ENCODE measurements around the gene UBAP1. TPM values are rescaled to one million over a fixed set of nuclear protein-coding genes. Genes with fewer than 3 reads are reported as not detected.
"Not testable (repeated sequence)": the region's sequence is repeated elsewhere in the genome, so short reads cannot be mapped to it uniquely, and the experiment has no call there.

The UBAP1 gene
- total RNA-seq, 8 experiments from 2014 or later: 18.6 to 52.2 (median 31.7) TPM

GRCh38 chr9:34190996-34191892, 12.4 kb downstream of the UBAP1 start:
- Histone ChIP-seq H3K27ac (no peak overlapping the region), H3K4me1 (replicated peaks in 1 of 2) (peaks cover 0 to 10% of the 10 kb centered on the region in 2 donors), H3K4me3 (no peak overlapping the region)
- 7 to 90% (median 66%) methylated on average over 3 to 5 of the region's 5 CpGs for WGBS, 10 experiments
- peak in 3 of 8 experiments; percentile 25 to 54 (median 50) for ATAC-seq (replicated peaks in 6 of 8)
- in situ Hi-C loops (cut with MboI; ENCODE audit: low pct_unique_long_range_greater_than_20kb in 2 of 9, low sequenced_read_pairs in 9 of 9, unreplicated experiment in 9 of 9): no loop called here

- H3K4me1 ChIP-seq (replicated peaks in 1 of 2): peaks cover 0 to 6% of the 10 kb centered on the region in 2 donors
- no peak overlapping the region for H3K4me3 ChIP-seq
- WGBS, 10 experiments: 14 to 93% (median 86%) methylated on average over 1 of the region's 1 CpG
- H3K27ac ChIP-seq: no peak overlapping the region
- in situ Hi-C loops (cut with MboI; ENCODE audit: low pct_unique_long_range_greater_than_20kb in 2 of 9, low sequenced_read_pairs in 9 of 9, unreplicated experiment in 9 of 9): no loop called here
- no peak for ATAC-seq (replicated peaks in 6 of 8)
These were observed 16.3 kb downstream of the UBAP1 start for GRCh38 chr9:34195143-34195542.

- H3K4me3 ChIP-seq; in situ Hi-C loops (cut with MboI; ENCODE audit: low pct_unique_long_range_greater_than_20kb in 2 of 9, low sequenced_read_pairs in 9 of 9, unreplicated experiment in 9 of 9); H3K27ac ChIP-seq; ATAC-seq (replicated peaks in 6 of 8); H3K4me1 ChIP-seq (replicated peaks in 1 of 2): not testable (repeated sequence)
- WGBS, 10 experiments: 85 to 100% (median 100%) methylated on average over 1 to 4 of the region's 4 CpGs; no CpG with 5 or more reads in 1 of the 10 experiments
These were observed 18.4 kb downstream of the UBAP1 start for GRCh38 chr9:34197286-34197685.

GRCh38 chr9:34197756-34198711, 19.2 kb downstream of the UBAP1 start:
- WGBS, 10 experiments: 67 to 100% (median 82%) methylated on average over 1 to 5 of the region's 6 CpGs; no CpG with 5 or more reads in 5 of the 10 experiments
- peak in 6 of 8 experiments; percentile 9 to 93 (median 50) for ATAC-seq (replicated peaks in 6 of 8)
- H3K27ac ChIP-seq: no peak overlapping the region

GRCh38 chr9:34200092-34200491, 21.2 kb downstream of the UBAP1 start:
- 74 to 100% (median 100%) methylated on average over 1 to 2 of the region's 2 CpGs; no CpG with 5 or more reads in 1 of the 10 experiments for WGBS, 10 experiments
- no peak overlapping the region for H3K27ac ChIP-seq
- no peaks in the 10 kb centered on the region for H3K4me1 ChIP-seq (replicated peaks in 1 of 2)
- no peak overlapping the region for H3K4me3 ChIP-seq
- no peak for ATAC-seq (replicated peaks in 6 of 8)
- in situ Hi-C loops (cut with MboI; ENCODE audit: low pct_unique_long_range_greater_than_20kb in 2 of 9, low sequenced_read_pairs in 9 of 9, unreplicated experiment in 9 of 9): no loop called here

More at GRCh38 chr9:34197756-34198711, 19.2 kb downstream of the UBAP1 start:
- in situ Hi-C loops (cut with MboI; ENCODE audit: low pct_unique_long_range_greater_than_20kb in 2 of 9, low sequenced_read_pairs in 9 of 9, unreplicated experiment in 9 of 9): no loop called here
- no peaks in the 10 kb centered on the region for H3K4me1 ChIP-seq (replicated peaks in 1 of 2)
- no peak overlapping the region for H3K4me3 ChIP-seq

GRCh38 chr9:34203275-34203991, 24.6 kb downstream of the UBAP1 start:
- Histone ChIP-seq H3K4me3 (no peak overlapping the region), H3K4me1 (replicated peaks in 1 of 2) (no peaks in the 10 kb centered on the region), H3K27ac (no peak overlapping the region)
- 6 to 100% (median 69%) methylated on average over 1 to 4 of the region's 4 CpGs; no CpG with 5 or more reads in 1 of the 10 experiments for WGBS, 10 experiments
- ATAC-seq (replicated peaks in 6 of 8): peak in 1 of 8 experiments; percentile 5
- in situ Hi-C loops (cut with MboI; ENCODE audit: low pct_unique_long_range_greater_than_20kb in 2 of 9, low sequenced_read_pairs in 9 of 9, unreplicated experiment in 9 of 9): no loop called here

GRCh38 chr9:34203992-34204635, 25.3 kb downstream of the UBAP1 start:
- Histone ChIP-seq H3K4me1 (replicated peaks in 1 of 2) (no peaks in the 10 kb centered on the region), H3K27ac (no peak overlapping the region), H3K4me3 (no peak overlapping the region)
- peak in 3 of 8 experiments; percentile 46 to 91 (median 90) for ATAC-seq (replicated peaks in 6 of 8)
- in situ Hi-C loops (cut with MboI; ENCODE audit: low pct_unique_long_range_greater_than_20kb in 2 of 9, low sequenced_read_pairs in 9 of 9, unreplicated experiment in 9 of 9): no loop called here
- WGBS, 10 experiments: 0 to 100% (median 83%) methylated on average over 2 to 6 of the region's 6 CpGs

- H3K27ac ChIP-seq: no peak overlapping the region
- no peaks in the 10 kb centered on the region for H3K4me1 ChIP-seq (replicated peaks in 1 of 2)
- no peak for ATAC-seq (replicated peaks in 6 of 8)
- in situ Hi-C loops (cut with MboI; ENCODE audit: low pct_unique_long_range_greater_than_20kb in 2 of 9, low sequenced_read_pairs in 9 of 9, unreplicated experiment in 9 of 9): no loop called here
- H3K4me3 ChIP-seq: no peak overlapping the region
These were observed 26.3 kb downstream of the UBAP1 start for GRCh38 chr9:34205102-34205501.

GRCh38 chr9:34206561-34206960, 27.7 kb downstream of the UBAP1 start:
- in situ Hi-C loops (cut with MboI; ENCODE audit: low pct_unique_long_range_greater_than_20kb in 2 of 9, low sequenced_read_pairs in 9 of 9, unreplicated experiment in 9 of 9): no loop called here
- ATAC-seq (replicated peaks in 6 of 8): no peak
- Histone ChIP-seq H3K27ac (no peak overlapping the region), H3K4me3 (no peak overlapping the region), H3K4me1 (replicated peaks in 1 of 2) (no peaks in the 10 kb centered on the region)
- 85 to 100% (median 98%) methylated on average over 3 to 4 of the region's 4 CpGs for WGBS, 10 experiments

- Histone ChIP-seq H3K4me3 (no peak overlapping the region), H3K4me1 (replicated peaks in 1 of 2) (no peaks in the 10 kb centered on the region), H3K27ac (no peak overlapping the region)
- 89 to 100% (median 98%) methylated on average over 1 of the region's 1 CpG; no CpG with 5 or more reads in 2 of the 10 experiments for WGBS, 10 experiments
- in situ Hi-C loops (cut with MboI; ENCODE audit: low pct_unique_long_range_greater_than_20kb in 2 of 9, low sequenced_read_pairs in 9 of 9, unreplicated experiment in 9 of 9): no loop called here
- ATAC-seq (replicated peaks in 6 of 8): no peak
These were observed 32.6 kb downstream of the UBAP1 start for GRCh38 chr9:34211395-34211794.

- WGBS, 10 experiments: 88 to 100% (median 96%) methylated on average over 2 to 4 of the region's 4 CpGs; no CpG with 5 or more reads in 2 of the 10 experiments
- ATAC-seq (replicated peaks in 6 of 8); in situ Hi-C loops (cut with MboI; ENCODE audit: low pct_unique_long_range_greater_than_20kb in 2 of 9, low sequenced_read_pairs in 9 of 9, unreplicated experiment in 9 of 9); H3K27ac ChIP-seq; H3K4me3 ChIP-seq; H3K4me1 ChIP-seq (replicated peaks in 1 of 2): not testable (repeated sequence)
These were observed 35.6 kb downstream of the UBAP1 start for GRCh38 chr9:34214354-34215000.

GRCh38 chr9:34216325-34216724, 37.5 kb downstream of the UBAP1 start:
- 69 to 100% (median 100%) methylated on average over 1 to 3 of the region's 3 CpGs for WGBS, 10 experiments
- ATAC-seq (replicated peaks in 6 of 8): no peak
- H3K27ac ChIP-seq: no peak overlapping the region
- H3K4me3 ChIP-seq: no peak overlapping the region
- in situ Hi-C loops (cut with MboI; ENCODE audit: low pct_unique_long_range_greater_than_20kb in 2 of 9, low sequenced_read_pairs in 9 of 9, unreplicated experiment in 9 of 9): no loop called here
- H3K4me1 ChIP-seq (replicated peaks in 1 of 2): no peaks in the 10 kb centered on the region
